SJSA1 (cell line): ENCODE data around the gene CUBN. TPM values are rescaled to one million over a fixed set of nuclear protein-coding genes. Genes with fewer than 3 reads are reported as not detected.

Experiments used
- DNase-seq, 2 experiments: peaks; one replicate each; pipeline ENCODE4 v3.0.0-alpha.2; 2015 to 2020; ENCODE audit warnings: low spot score in 2 of 2, low read depth in 1 of 2
- H3K27ac ChIP-seq: fragments of 250-450 bp; sonication (Bioruptor Pico); 2 replicates; pipeline ENCODE4 v1.5.1; 2020; ENCODE audit warnings: mild to moderate bottlenecking, moderate library complexity
- H3K27me3 ChIP-seq: fragments of 250-450 bp; sonication (Bioruptor Pico); replicated peaks from 2 replicates; pipeline ENCODE4 v1.5.1; 2020; ENCODE audit warnings: mild to moderate bottlenecking, moderate library complexity
- H3K36me3 ChIP-seq: fragments of 250-450 bp; sonication (Bioruptor Pico); 2 replicates; pipeline ENCODE4 v1.5.1; 2020; ENCODE audit warnings: mild to moderate bottlenecking
- H3K4me1 ChIP-seq: fragments of 250-450 bp; sonication (Bioruptor Pico); replicated peaks from 2 replicates; pipeline ENCODE4 v1.6.1; 2021; ENCODE audit warnings: mild to moderate bottlenecking
- H3K4me3 ChIP-seq: fragments of 250-450 bp; sonication (Bioruptor Pico); 2 replicates; pipeline ENCODE4 v1.5.1; 2020; ENCODE audit warnings: mild to moderate bottlenecking
- H3K9me3 ChIP-seq: fragments of 250-450 bp; sonication (Bioruptor Pico); replicated peaks from 2 replicates; pipeline ENCODE4 v1.5.1; 2020; ENCODE audit warnings: mild to moderate bottlenecking
- total RNA-seq: library from RNA; depleted of rRNA; stranded (reverse); fragments of >200 nt; shearing (Covaris generic); gene quantifications from 2 replicates; pipeline ENCODE4 v1.2.3, GENCODE V29; 2014

The CUBN gene
- total RNA-seq, 1 experiment from 2014 or later = 0.74 TPM

GRCh38 chr10:17085011-17085725 is 44.4 kb downstream of the CUBN start:
- Histone ChIP-seq H3K9me3 (no peaks in the 10 kb centered on the region), H3K36me3 (no peaks in the 10 kb centered on the region), H3K27me3 (no peaks in the 10 kb centered on the region), H3K27ac (no peak overlapping the region), H3K4me3 (no peak overlapping the region), H3K4me1 (peaks cover 15% of the 10 kb centered on the region)
- no peak for DNase-seq

- Histone ChIP-seq H3K27me3 (no peaks in the 10 kb centered on the region), H3K4me3 (no peak overlapping the region)
- no peak for DNase-seq
These were observed 45.4 kb downstream of the CUBN start for GRCh38 chr10:17084258-17084657.

GRCh38 chr10:17081431-17081830 is 48.2 kb downstream of the CUBN start:
- DNase-seq = no peak
- Histone ChIP-seq H3K4me1 (peaks cover 10% of the 10 kb centered on the region), H3K4me3 (no peak overlapping the region), H3K36me3 (no peaks in the 10 kb centered on the region), H3K27ac (no peak overlapping the region), H3K27me3 (no peaks in the 10 kb centered on the region), H3K9me3 (no peaks in the 10 kb centered on the region)

More at GRCh38 chr10:17084258-17084657, 45.4 kb downstream of the CUBN start:
- Histone ChIP-seq H3K27ac (no peak overlapping the region), H3K36me3 (no peaks in the 10 kb centered on the region), H3K9me3 (no peaks in the 10 kb centered on the region), H3K4me1 (peaks cover 15% of the 10 kb centered on the region)

- Histone ChIP-seq H3K36me3 (no peaks in the 10 kb centered on the region), H3K27me3 (no peaks in the 10 kb centered on the region), H3K4me3 (no peak overlapping the region), H3K27ac (no peak overlapping the region), H3K9me3 (no peaks in the 10 kb centered on the region), H3K4me1 (peaks cover 41% of the 10 kb centered on the region)
- no peak for DNase-seq
These were observed 51.7 kb downstream of the CUBN start for GRCh38 chr10:17077890-17078289.

- Histone ChIP-seq H3K4me1 (peaks cover 41% of the 10 kb centered on the region), H3K27me3 (no peaks in the 10 kb centered on the region), H3K4me3 (no peak overlapping the region), H3K36me3 (no peaks in the 10 kb centered on the region), H3K27ac (no peak overlapping the region; the same call in 1 of the 2 replicates), H3K9me3 (no peaks in the 10 kb centered on the region)
- no peak for DNase-seq
These were observed 52.2 kb downstream of the CUBN start for GRCh38 chr10:17077346-17077781.

- Histone ChIP-seq H3K9me3 (no peaks in the 10 kb centered on the region), H3K4me3 (no peak overlapping the region), H3K36me3 (no peaks in the 10 kb centered on the region), H3K4me1 (peaks cover 41% of the 10 kb centered on the region), H3K27ac (peak overlapping the region; percentile 80), H3K27me3 (no peaks in the 10 kb centered on the region)
- no peak for DNase-seq
These were observed 52.8 kb downstream of the CUBN start for GRCh38 chr10:17076626-17077345.

- H3K27me3 ChIP-seq = no peaks in the 10 kb centered on the region
- no peak overlapping the region for H3K4me3 ChIP-seq
- no peaks in the 10 kb centered on the region for H3K36me3 ChIP-seq
- H3K4me1 ChIP-seq = peaks cover 41% of the 10 kb centered on the region
- peak overlapping the region; percentile 80 for H3K27ac ChIP-seq
- DNase-seq = peak; percentile 68 to 82
- no peaks in the 10 kb centered on the region for H3K9me3 ChIP-seq
These were observed 53.9 kb downstream of the CUBN start for GRCh38 chr10:17075533-17076359.

GRCh38 chr10:17074541-17074847 is 55.1 kb downstream of the CUBN start:
- H3K27me3 ChIP-seq = no peaks in the 10 kb centered on the region
- peak in 1 of 2 experiments; percentile 29 for DNase-seq
- H3K4me3 ChIP-seq = no peak overlapping the region
- peak overlapping the region; percentile 80 for H3K27ac ChIP-seq
- peaks cover 41% of the 10 kb centered on the region for H3K4me1 ChIP-seq
- no peaks in the 10 kb centered on the region for H3K36me3 ChIP-seq
- no peaks in the 10 kb centered on the region for H3K9me3 ChIP-seq

- Histone ChIP-seq H3K9me3 (no peaks in the 10 kb centered on the region), H3K36me3 (no peaks in the 10 kb centered on the region), H3K27ac (peak overlapping the region; percentile 80), H3K4me3 (no peak overlapping the region), H3K27me3 (no peaks in the 10 kb centered on the region), H3K4me1 (peaks cover 41% of the 10 kb centered on the region)
- DNase-seq = peak in 1 of 2 experiments; percentile 28
These were observed 55.7 kb downstream of the CUBN start for GRCh38 chr10:17073725-17074540.

- H3K4me1 ChIP-seq = peaks cover 17% of the 10 kb centered on the region
- no peak overlapping the region for H3K27ac ChIP-seq
These were observed 60.7 kb downstream of the CUBN start for GRCh38 chr10:17068953-17069352.

GRCh38 chr10:17067376-17068264 is 62.0 kb downstream of the CUBN start:
- no peak overlapping the region for H3K4me3 ChIP-seq
- H3K27me3 ChIP-seq = no peaks in the 10 kb centered on the region
- no peaks in the 10 kb centered on the region for H3K36me3 ChIP-seq
- H3K27ac ChIP-seq = no peak overlapping the region
- DNase-seq = no peak
- H3K9me3 ChIP-seq = no peaks in the 10 kb centered on the region
- peaks cover 25% of the 10 kb centered on the region for H3K4me1 ChIP-seq

More at GRCh38 chr10:17068953-17069352, 60.7 kb downstream of the CUBN start:
- no peak for DNase-seq
- Histone ChIP-seq H3K4me3 (no peak overlapping the region), H3K27me3 (no peaks in the 10 kb centered on the region), H3K9me3 (no peaks in the 10 kb centered on the region), H3K36me3 (no peaks in the 10 kb centered on the region)

- H3K4me3 ChIP-seq = no peak overlapping the region
- H3K36me3 ChIP-seq = no peaks in the 10 kb centered on the region
- no peaks in the 10 kb centered on the region for H3K27me3 ChIP-seq
- H3K9me3 ChIP-seq = no peaks in the 10 kb centered on the region
- no peak for DNase-seq
- H3K27ac ChIP-seq = no peak overlapping the region
- H3K4me1 ChIP-seq = peaks cover 33% of the 10 kb centered on the region
These were observed 62.8 kb downstream of the CUBN start for GRCh38 chr10:17066807-17067206.
